HEK293 (cell line): ENCODE measurements around the gene KLHL36.

Source experiments
- CTCF ChIA-PET: fragments of 350-600 bp; formaldehyde crosslinking; extraction: SDS; loops from one replicate; lab custom pipeline; 2021; ENCODE audit warnings: antibody characterized with exemption; lab: Yijun Ruan, JAX
- POLR2A ChIA-PET: fragments of 300-600 bp; formaldehyde crosslinking; extraction: SDS; loops from one replicate; lab custom pipeline; 2020; ENCODE audit warnings: antibody characterized with exemption, inconsistent platforms; lab: Yijun Ruan, JAX
- H3K27ac ChIP-seq: fragments of 200-500 bp; sonication (Bioruptor generic); 2 replicates; pipeline ENCODE4 v1.5.1; 2014; ENCODE audit warnings: low read depth, low read length, control low read depth, inconsistent platforms; ENCODE audit errors: extremely low read depth
- H3K36me3 ChIP-seq, 2 experiments: fragments of 200-500 bp in 1 of 2; sonication (Bioruptor generic) in 1 of 2; 1 replicate in 1 of 2; 2 replicates in 1 of 2; pipeline ENCODE4 v1.5.1; 2014 to 2017; ENCODE audit warnings: inconsistent platforms in 2 of 2, low read length in 2 of 2; ENCODE audit not compliant: control insufficient read depth in 2 of 2, insufficient read depth in 1 of 2
- H3K4me1 ChIP-seq: fragments of 200-500 bp; sonication (Bioruptor generic); 2 replicates; pipeline ENCODE4 v1.5.1; 2014; ENCODE audit warnings: mild to moderate bottlenecking, low read length, inconsistent platforms; ENCODE audit not compliant: control insufficient read depth, insufficient read depth
- H3K4me3 ChIP-seq: 2 replicates; pipeline ENCODE4 v1.5.1; 2011; ENCODE audit warnings: low read depth, mild to moderate bottlenecking, control low read depth, low read length, moderate library complexity
- H3K9me3 ChIP-seq: fragments of 200-500 bp; sonication (Bioruptor generic); 2 replicates; pipeline ENCODE4 v1.5.1; 2014; ENCODE audit warnings: low read depth, low read length, inconsistent platforms; ENCODE audit not compliant: control insufficient read depth, insufficient read depth
- FEZF1 ChIP-seq: fragments of 450-650 bp; formaldehyde crosslinking; IDR thresholded peaks from 2 replicates; pipeline ENCODE4 v1.5.1; 2016; ENCODE audit warnings: missing biosample characterization, missing genetic modification characterization
- ZFP37 ChIP-seq: fragments of 450-650 bp; formaldehyde crosslinking; IDR thresholded peaks from 2 replicates; pipeline ENCODE4 v1.5.1; 2016; ENCODE audit warnings: missing biosample characterization, missing genetic modification characterization
- ZFP41 ChIP-seq: fragments of 450-650 bp; formaldehyde crosslinking; IDR thresholded peaks from 2 replicates; pipeline ENCODE4 v1.5.1; 2016; ENCODE audit warnings: missing biosample characterization, missing genetic modification characterization, borderline replicate concordance
- ZFP69B ChIP-seq: fragments of 450-650 bp; formaldehyde crosslinking; IDR thresholded peaks from 2 replicates; pipeline ENCODE4 v1.5.1; 2016; ENCODE audit warnings: missing biosample characterization, missing genetic modification characterization
- ZNF112 ChIP-seq: fragments of 450-650 bp; formaldehyde crosslinking; IDR thresholded peaks from 2 replicates; pipeline ENCODE4 v1.5.0; 2017; ENCODE audit warnings: missing biosample characterization, missing genetic modification characterization
- ZNF16 ChIP-seq: fragments of 450-650 bp; formaldehyde crosslinking; IDR thresholded peaks from 2 replicates; pipeline ENCODE4 v1.5.1; 2016; ENCODE audit warnings: low read depth, missing biosample characterization, missing genetic modification characterization
- ZNF174 ChIP-seq: fragments of 450-650 bp; formaldehyde crosslinking; IDR thresholded peaks from 2 replicates; pipeline ENCODE4 v1.5.0; 2017; ENCODE audit warnings: missing biosample characterization, mild to moderate bottlenecking, missing genetic modification characterization
- ZNF302 ChIP-seq: fragments of 450-650 bp; formaldehyde crosslinking; IDR thresholded peaks from 2 replicates; pipeline ENCODE4 v1.5.1; 2016; ENCODE audit warnings: missing biosample characterization, missing genetic modification characterization, low read depth
- ZNF529 ChIP-seq: fragments of 450-650 bp; formaldehyde crosslinking; IDR thresholded peaks from 2 replicates; pipeline ENCODE4 v1.5.1; 2017; ENCODE audit warnings: missing genetic modification characterization, missing biosample characterization; ENCODE audit not compliant: insufficient replicate concordance
- ZNF548 ChIP-seq: fragments of 450-650 bp; formaldehyde crosslinking; IDR thresholded peaks from 2 replicates; pipeline ENCODE4 v1.5.1; 2016; ENCODE audit warnings: missing biosample characterization, missing genetic modification characterization
- ZNF558 ChIP-seq: fragments of 450-650 bp; formaldehyde crosslinking; IDR thresholded peaks from 2 replicates; pipeline ENCODE4 v1.5.1; 2016; ENCODE audit warnings: missing biosample characterization, missing genetic modification characterization
- ZNF561 ChIP-seq: fragments of 450-650 bp; IDR thresholded peaks from 2 replicates; pipeline ENCODE4 v1.5.1; 2018; ENCODE audit warnings: missing biosample characterization, missing genetic modification characterization, borderline replicate concordance
- ZNF76 ChIP-seq: fragments of 450-650 bp; formaldehyde crosslinking; IDR thresholded peaks from 2 replicates; pipeline ENCODE4; 2016; ENCODE audit warnings: low read depth, missing biosample characterization, missing genetic modification characterization, borderline replicate concordance
- ZNF785 ChIP-seq: fragments of 450-650 bp; formaldehyde crosslinking; IDR thresholded peaks from 2 replicates; pipeline ENCODE4 v1.5.1; 2016; ENCODE audit warnings: missing biosample characterization, missing genetic modification characterization
- ZNF792 ChIP-seq: fragments of 450-650 bp; formaldehyde crosslinking; IDR thresholded peaks from 2 replicates; pipeline ENCODE4 v1.5.1; 2016; ENCODE audit warnings: missing biosample characterization, missing genetic modification characterization
- ZSCAN16 ChIP-seq: fragments of 450-650 bp; formaldehyde crosslinking; IDR thresholded peaks from 2 replicates; pipeline ENCODE4 v1.5.1; 2016; ENCODE audit warnings: missing biosample characterization, missing genetic modification characterization
- ZSCAN23 ChIP-seq: fragments of 450-650 bp; formaldehyde crosslinking; IDR thresholded peaks from 2 replicates; pipeline ENCODE4 v1.5.1; 2016; ENCODE audit warnings: missing biosample characterization, missing genetic modification characterization
- TF ChIP-seq, protein P1 (sequence below): fragments of 450-650 bp; formaldehyde crosslinking; IDR thresholded peaks from 2 replicates; pipeline ENCODE4 v1.5.1; 2017; ENCODE audit warnings: missing biosample characterization, missing genetic modification characterization
- TF ChIP-seq, protein P2 (sequence below): fragments of 450-650 bp; formaldehyde crosslinking; IDR thresholded peaks from 2 replicates; pipeline ENCODE4 v1.5.1; 2016; ENCODE audit warnings: missing biosample characterization, missing genetic modification characterization
- TF ChIP-seq, protein P3 (sequence below): fragments of 450-650 bp; formaldehyde crosslinking; IDR thresholded peaks from 2 replicates; pipeline ENCODE4 v1.5.1; 2016; ENCODE audit warnings: missing biosample characterization, missing genetic modification characterization

The KLHL36 gene

DNA sequence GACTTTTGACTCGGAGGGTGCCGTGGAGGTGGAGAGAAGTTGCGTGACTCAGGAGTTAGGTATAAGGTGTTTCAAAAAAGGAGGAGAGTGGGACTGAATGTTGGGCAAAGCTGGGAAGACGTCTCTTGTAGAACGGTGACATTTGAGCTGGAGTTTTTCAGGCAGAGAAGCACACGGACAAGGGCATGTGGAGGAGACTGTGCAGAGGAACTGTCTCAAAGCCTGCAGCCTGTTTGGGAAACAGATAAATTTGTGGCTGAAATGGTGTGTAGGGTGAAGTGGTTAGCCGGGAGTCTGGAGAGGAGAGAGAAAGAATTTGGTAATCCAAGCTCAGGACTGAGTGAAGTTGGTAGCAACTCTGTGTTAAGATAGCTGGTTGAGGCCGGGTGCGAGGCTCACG, 61.3 kb downstream of the KLHL36 start:
- H3K9me3 ChIP-seq: no peaks in the 10 kb centered on the region
- peaks cover 30% of the 10 kb centered on the region for H3K4me1 ChIP-seq
- TF ChIP-seq ZNF548 (tag by site-specific recombination): no peak
- TF ChIP-seq ZNF76 (tag by site-specific recombination): no peak
- no peak for TF ChIP-seq ZNF529
- no peak for TF ChIP-seq ZNF112 (tag by site-specific recombination)
- no peak for TF ChIP-seq ZNF561 (tag by site-specific recombination)
- TF ChIP-seq, protein P1, sequence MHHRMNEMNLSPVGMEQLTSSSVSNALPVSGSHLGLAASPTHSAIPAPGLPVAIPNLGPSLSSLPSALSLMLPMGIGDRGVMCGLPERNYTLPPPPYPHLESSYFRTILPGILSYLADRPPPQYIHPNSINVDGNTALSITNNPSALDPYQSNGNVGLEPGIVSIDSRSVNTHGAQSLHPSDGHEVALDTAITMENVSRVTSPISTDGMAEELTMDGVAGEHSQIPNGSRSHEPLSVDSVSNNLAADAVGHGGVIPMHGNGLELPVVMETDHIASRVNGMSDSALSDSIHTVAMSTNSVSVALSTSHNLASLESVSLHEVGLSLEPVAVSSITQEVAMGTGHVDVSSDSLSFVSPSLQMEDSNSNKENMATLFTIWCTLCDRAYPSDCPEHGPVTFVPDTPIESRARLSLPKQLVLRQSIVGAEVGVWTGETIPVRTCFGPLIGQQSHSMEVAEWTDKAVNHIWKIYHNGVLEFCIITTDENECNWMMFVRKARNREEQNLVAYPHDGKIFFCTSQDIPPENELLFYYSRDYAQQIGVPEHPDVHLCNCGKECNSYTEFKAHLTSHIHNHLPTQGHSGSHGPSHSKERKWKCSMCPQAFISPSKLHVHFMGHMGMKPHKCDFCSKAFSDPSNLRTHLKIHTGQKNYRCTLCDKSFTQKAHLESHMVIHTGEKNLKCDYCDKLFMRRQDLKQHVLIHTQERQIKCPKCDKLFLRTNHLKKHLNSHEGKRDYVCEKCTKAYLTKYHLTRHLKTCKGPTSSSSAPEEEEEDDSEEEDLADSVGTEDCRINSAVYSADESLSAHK (tag by site-specific recombination): no peak
- TF ChIP-seq ZNF302: no peak
- no peak for TF ChIP-seq ZNF558
- TF ChIP-seq, protein P2, sequence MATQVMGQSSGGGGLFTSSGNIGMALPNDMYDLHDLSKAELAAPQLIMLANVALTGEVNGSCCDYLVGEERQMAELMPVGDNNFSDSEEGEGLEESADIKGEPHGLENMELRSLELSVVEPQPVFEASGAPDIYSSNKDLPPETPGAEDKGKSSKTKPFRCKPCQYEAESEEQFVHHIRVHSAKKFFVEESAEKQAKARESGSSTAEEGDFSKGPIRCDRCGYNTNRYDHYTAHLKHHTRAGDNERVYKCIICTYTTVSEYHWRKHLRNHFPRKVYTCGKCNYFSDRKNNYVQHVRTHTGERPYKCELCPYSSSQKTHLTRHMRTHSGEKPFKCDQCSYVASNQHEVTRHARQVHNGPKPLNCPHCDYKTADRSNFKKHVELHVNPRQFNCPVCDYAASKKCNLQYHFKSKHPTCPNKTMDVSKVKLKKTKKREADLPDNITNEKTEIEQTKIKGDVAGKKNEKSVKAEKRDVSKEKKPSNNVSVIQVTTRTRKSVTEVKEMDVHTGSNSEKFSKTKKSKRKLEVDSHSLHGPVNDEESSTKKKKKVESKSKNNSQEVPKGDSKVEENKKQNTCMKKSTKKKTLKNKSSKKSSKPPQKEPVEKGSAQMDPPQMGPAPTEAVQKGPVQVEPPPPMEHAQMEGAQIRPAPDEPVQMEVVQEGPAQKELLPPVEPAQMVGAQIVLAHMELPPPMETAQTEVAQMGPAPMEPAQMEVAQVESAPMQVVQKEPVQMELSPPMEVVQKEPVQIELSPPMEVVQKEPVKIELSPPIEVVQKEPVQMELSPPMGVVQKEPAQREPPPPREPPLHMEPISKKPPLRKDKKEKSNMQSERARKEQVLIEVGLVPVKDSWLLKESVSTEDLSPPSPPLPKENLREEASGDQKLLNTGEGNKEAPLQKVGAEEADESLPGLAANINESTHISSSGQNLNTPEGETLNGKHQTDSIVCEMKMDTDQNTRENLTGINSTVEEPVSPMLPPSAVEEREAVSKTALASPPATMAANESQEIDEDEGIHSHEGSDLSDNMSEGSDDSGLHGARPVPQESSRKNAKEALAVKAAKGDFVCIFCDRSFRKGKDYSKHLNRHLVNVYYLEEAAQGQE (tag by site-specific recombination): no peak
- TF ChIP-seq FEZF1: no peak
- no peak for TF ChIP-seq ZSCAN23 (tag by site-specific recombination)
- no peak for TF ChIP-seq ZNF16
- no peak for TF ChIP-seq ZNF785 (tag by site-specific recombination)
- TF ChIP-seq ZNF792: no peak
- TF ChIP-seq ZFP41: no peak
- no peak for TF ChIP-seq ZFP37 (tag by site-specific recombination)
- no peak for TF ChIP-seq ZFP69B (tag by site-specific recombination)
- TF ChIP-seq, protein P3, sequence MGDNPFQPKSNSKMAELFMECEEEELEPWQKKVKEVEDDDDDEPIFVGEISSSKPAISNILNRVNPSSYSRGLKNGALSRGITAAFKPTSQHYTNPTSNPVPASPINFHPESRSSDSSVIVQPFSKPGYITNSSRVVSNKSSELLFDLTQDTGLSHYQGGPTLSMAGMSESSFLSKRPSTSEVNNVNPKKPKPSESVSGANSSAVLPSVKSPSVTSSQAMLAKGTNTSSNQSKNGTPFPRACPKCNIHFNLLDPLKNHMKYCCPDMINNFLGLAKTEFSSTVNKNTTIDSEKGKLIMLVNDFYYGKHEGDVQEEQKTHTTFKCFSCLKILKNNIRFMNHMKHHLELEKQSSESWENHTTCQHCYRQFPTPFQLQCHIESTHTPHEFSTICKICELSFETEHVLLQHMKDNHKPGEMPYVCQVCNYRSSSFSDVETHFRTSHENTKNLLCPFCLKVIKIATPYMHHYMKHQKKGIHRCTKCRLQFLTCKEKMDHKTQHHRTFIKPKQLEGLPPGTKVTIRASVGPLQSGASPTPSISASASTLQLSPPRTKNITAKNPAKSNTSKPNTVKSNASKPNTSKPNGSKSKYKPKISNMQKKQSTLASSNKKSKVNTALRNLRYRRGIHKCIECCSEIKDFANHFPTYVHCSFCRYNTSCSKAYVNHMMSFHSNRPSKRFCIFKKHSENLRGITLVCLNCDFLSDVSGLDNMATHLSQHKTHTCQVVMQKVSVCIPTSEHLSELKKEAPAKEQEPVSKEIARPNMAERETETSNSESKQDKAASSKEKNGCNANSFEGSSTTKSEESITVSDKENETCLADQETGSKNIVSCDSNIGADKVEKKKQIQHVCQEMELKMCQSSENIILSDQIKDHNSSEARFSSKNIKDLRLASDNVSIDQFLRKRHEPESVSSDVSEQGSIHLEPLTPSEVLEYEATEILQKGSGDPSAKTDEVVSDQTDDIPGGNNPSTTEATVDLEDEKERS (tag by site-specific recombination): no peak
- no peak for TF ChIP-seq ZSCAN16 (tag by site-specific recombination)
- no peak for TF ChIP-seq ZNF174
- H3K4me3 ChIP-seq: no peak overlapping the region
- no peak overlapping the region for H3K27ac ChIP-seq
- ChIA-PET CTCF (interaction anchor here (0.6 to 1.7 kb wide), 2 partner anchors 30 to 87 kb away, joined by 3 to 6 read pairs; no protein-coding TSS in a partner anchor), POLR2A (interaction anchor here (0.7 kb wide), 1 partner anchor 216 kb away, joined by 3 read pairs; no protein-coding TSS in a partner anchor)
- H3K36me3 ChIP-seq: peaks cover 0 to 9% of the 10 kb centered on the region in 2 experiments; a peak in 2 of 3 replicates
